ENCODE measurements around the gene HSPB8. TPM values are rescaled to one million over a fixed set of nuclear protein-coding genes. Genes with fewer than 3 reads are reported as not detected.
"Not testable (repeated sequence)": the region's sequence is repeated elsewhere in the genome, so short reads cannot be mapped to it uniquely, and the experiment has no call there.

Gene HSPB8
- total and polyA plus RNA-seq, 8 donors = 17.3 to 253 (median 59.6) TPM

DNA sequence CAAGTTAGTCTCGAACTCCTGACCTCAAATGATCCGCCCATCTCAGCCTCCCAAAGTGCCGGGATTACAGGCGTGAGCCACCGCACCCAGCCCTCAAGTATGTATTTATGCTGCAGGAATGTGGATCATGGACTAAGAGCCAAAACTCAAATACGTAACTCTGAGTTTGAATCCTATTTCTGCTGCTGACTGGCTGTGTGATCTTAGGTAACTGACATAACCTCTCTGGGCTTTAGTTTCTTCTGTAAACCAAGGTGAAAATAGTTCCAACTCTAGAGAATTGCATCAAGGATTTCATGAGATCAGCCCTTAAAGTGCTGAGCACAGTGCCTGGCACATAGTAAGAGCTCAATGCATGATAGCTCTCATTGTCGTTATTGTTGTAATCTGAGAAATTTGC lies 37.4 kb downstream of the HSPB8 start:
- no peaks in the 10 kb centered on the region for H3K27me3 ChIP-seq
- H3K4me1 ChIP-seq = no peaks in the 10 kb centered on the region
- no peaks in the 10 kb centered on the region for H3K36me3 ChIP-seq
- intact Hi-C loops (cut with DNase I; ENCODE audit: low total_unique reads) = no loop called here
- no peak for DNase-seq
- no peak for TF ChIP-seq EP300 (IDR thresholded peaks at IDR 0.05)
- TF ChIP-seq POLR2A (IDR thresholded peaks at IDR 0.05) = no peak
- H3K9me3 ChIP-seq = no peaks in the 10 kb centered on the region
- H3K27ac ChIP-seq = no peak overlapping the region
- 91 to 97% (median 92%) methylated on average over 7 of the region's 7 CpGs for WGBS, 5 donors
- no peak overlapping the region for H3K4me3 ChIP-seq

DNA sequence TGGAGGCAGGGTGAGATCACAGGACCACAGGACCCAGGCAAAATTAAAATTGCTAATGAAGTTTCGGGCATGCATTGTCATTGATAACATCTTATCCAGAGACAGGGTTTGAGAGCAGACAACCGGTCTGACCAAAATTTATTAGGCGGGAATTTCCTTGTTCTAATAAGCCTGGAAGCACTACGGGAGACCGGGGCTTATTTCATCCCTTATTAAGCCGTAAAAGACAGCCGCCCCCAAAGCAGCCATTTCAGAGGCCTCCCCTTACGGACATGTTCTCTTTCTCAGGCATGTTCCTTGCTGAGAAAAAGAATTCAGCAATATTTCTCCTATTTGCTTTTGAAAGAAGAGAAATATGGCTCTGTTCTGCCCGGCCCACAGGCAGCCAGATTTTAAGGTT lies 40.1 kb downstream of the HSPB8 start:
- 84 to 91% (median 88%) methylated on average over 9 of the region's 9 CpGs for WGBS, 5 donors
- H3K9me3 ChIP-seq; intact Hi-C loops (cut with DNase I; ENCODE audit: low total_unique reads); H3K27me3 ChIP-seq; H3K4me3 ChIP-seq; H3K4me1 ChIP-seq; H3K27ac ChIP-seq; H3K36me3 ChIP-seq; DNase-seq: not testable (repeated sequence)

DNA sequence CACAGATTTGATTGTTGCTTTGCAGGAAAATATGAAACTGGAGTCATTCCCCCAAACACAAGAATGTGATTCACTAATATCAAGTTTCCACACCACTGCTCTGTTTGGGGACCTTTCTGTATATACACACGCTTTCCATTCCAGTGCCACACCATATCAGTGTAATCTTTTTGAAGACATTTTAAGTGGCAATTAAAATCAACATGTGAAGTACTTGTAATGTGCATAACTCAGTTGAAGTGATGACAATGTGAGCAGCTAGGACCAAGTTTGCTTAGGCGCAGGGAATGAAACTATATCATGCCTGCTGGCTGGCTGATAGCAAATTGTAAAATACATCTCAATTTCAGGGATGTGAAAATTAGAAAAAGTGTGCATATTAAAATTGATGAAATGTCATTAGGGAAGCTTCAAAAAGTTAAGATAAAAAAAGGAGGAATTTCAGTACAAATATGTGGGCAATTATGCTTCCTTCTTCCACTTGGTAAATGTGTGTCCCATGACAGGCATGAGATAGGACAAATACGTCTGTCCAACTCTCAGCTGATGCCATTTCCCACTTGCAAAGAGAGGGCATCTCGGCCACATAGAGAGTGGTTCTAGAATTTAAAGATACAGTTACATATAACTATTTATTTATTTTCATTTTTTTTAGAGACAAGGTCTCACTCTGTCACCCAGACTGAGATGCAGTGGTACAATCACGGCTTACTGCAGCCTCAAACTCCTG lies 43.7 kb downstream of the HSPB8 start:
- Histone ChIP-seq H3K27ac (no peak overlapping the region), H3K9me3 (no peaks in the 10 kb centered on the region), H3K36me3 (no peaks in the 10 kb centered on the region), H3K4me1 (no peaks in the 10 kb centered on the region), H3K27me3 (peaks cover 0 to 4% (median 0%) of the 10 kb centered on the region in 3 donors), H3K4me3 (no peak overlapping the region)
- WGBS, 5 donors = 61 to 66% (median 64%) methylated on average over 5 of the region's 5 CpGs
- DNase-seq = no peak
- intact Hi-C loops (cut with DNase I; ENCODE audit: low total_unique reads) = no loop called here
- no peak for TF ChIP-seq POLR2AphosphoS5 (IDR thresholded peaks at IDR 0.05)

DNA sequence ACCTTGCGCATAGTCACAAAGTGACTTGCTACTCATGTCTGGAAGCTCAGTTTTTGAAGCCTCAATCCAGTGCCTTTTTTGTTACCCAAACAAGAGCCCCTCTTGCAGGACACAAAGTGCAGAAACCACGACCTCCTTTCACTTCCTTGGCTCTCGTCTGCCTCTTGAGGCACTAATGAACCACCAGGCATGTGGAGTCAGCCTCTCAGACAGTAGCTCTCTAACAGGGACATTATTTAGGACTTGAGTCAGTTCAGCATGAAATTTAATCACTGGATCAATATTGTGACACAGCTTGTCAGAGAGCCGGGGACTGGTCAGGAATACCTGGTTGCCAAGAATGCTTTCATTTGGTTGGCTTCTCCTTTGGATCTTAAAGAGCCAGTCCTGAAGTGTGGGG lies 46.7 kb downstream of the HSPB8 start:
- H3K4me3 ChIP-seq = no peak overlapping the region
- peaks cover 0 to 4% (median 0%) of the 10 kb centered on the region in 3 donors for H3K27me3 ChIP-seq
- DNase-seq = no peak
- 33 to 65% (median 36%) methylated on average over 3 to 4 of the region's 4 CpGs for WGBS, 5 donors
- no peaks in the 10 kb centered on the region for H3K4me1 ChIP-seq
- TF ChIP-seq POLR2AphosphoS5 (IDR thresholded peaks at IDR 0.05) = no peak
- TF ChIP-seq EP300 (IDR thresholded peaks at IDR 0.05) = no peak
- no peak for TF ChIP-seq POLR2A (IDR thresholded peaks at IDR 0.05)
- TF ChIP-seq, protein P1, sequence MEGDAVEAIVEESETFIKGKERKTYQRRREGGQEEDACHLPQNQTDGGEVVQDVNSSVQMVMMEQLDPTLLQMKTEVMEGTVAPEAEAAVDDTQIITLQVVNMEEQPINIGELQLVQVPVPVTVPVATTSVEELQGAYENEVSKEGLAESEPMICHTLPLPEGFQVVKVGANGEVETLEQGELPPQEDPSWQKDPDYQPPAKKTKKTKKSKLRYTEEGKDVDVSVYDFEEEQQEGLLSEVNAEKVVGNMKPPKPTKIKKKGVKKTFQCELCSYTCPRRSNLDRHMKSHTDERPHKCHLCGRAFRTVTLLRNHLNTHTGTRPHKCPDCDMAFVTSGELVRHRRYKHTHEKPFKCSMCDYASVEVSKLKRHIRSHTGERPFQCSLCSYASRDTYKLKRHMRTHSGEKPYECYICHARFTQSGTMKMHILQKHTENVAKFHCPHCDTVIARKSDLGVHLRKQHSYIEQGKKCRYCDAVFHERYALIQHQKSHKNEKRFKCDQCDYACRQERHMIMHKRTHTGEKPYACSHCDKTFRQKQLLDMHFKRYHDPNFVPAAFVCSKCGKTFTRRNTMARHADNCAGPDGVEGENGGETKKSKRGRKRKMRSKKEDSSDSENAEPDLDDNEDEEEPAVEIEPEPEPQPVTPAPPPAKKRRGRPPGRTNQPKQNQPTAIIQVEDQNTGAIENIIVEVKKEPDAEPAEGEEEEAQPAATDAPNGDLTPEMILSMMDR (IDR thresholded peaks at IDR 0.05) = no peak
- intact Hi-C loops (cut with DNase I; ENCODE audit: low total_unique reads) = no loop called here
- H3K27ac ChIP-seq = no peak overlapping the region
- H3K9me3 ChIP-seq = no peaks in the 10 kb centered on the region
- H3K36me3 ChIP-seq = no peaks in the 10 kb centered on the region

DNA sequence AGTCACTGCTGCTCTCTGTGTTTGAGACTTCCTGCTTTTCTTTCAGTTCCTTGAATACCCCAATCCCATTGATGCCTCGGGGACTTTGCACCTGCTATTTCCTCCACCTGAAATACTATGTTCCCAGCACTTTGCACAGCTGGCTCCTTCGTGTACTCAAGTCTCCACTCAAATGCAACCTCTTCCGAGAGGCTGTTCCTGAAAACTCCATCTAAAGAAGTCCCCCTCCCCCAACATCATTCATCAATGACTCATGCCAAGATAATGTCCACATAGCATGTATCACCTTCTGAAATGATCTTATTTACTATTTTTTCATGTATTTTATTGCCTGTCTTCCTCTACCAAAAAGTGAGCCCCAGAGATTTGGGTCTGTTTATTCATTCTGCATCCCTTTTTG lies 48.6 kb downstream of the HSPB8 start:
- Histone ChIP-seq H3K27me3 (peaks cover 0 to 4% (median 0%) of the 10 kb centered on the region in 3 donors), H3K27ac (no peak overlapping the region), H3K4me3 (no peak overlapping the region), H3K36me3 (no peaks in the 10 kb centered on the region), H3K9me3 (no peaks in the 10 kb centered on the region), H3K4me1 (no peaks in the 10 kb centered on the region)
- no peak for DNase-seq
- TF ChIP-seq EP300 (IDR thresholded peaks at IDR 0.05) = no peak
- TF ChIP-seq, protein P1 (IDR thresholded peaks at IDR 0.05) = no peak
- no peak for TF ChIP-seq POLR2AphosphoS5 (IDR thresholded peaks at IDR 0.05)
- TF ChIP-seq POLR2A (IDR thresholded peaks at IDR 0.05) = no peak
- 46 to 61% (median 49%) methylated on average over 3 of the region's 3 CpGs for WGBS, 5 donors
- intact Hi-C loops (cut with DNase I; ENCODE audit: low total_unique reads) = no loop called here

DNA sequence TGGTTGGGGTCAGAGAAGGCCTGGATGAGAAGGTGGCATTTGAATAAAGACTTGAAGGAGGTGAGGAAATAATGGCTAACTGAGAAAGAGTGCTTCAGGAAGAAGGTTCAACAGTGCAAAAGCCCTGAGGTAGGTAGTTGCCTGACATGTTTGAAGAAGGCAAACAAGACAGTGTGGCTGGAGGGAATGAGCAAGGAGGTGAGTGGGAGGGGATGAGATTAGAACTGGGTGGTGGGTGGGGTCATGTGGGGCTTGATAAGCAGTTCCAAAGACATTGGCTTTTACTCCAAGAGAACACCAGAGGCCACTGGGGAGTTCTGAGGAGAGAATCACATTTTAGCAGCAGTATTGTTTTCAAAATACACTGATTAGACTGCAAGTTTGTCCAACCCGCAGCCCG lies 50.5 kb downstream of the HSPB8 start:
- intact Hi-C loops (cut with DNase I; ENCODE audit: low total_unique reads) = no loop called here
- Histone ChIP-seq H3K4me1 (no peaks in the 10 kb centered on the region), H3K36me3 (no peaks in the 10 kb centered on the region), H3K27ac (no peak overlapping the region), H3K27me3 (no peaks in the 10 kb centered on the region), H3K9me3 (no peaks in the 10 kb centered on the region), H3K4me3 (no peak overlapping the region)
- TF ChIP-seq POLR2AphosphoS5 (IDR thresholded peaks at IDR 0.05) (no peak), EP300 (IDR thresholded peaks at IDR 0.05) (no peak), POLR2A (IDR thresholded peaks at IDR 0.05) (no peak)
- TF ChIP-seq, protein P1 (IDR thresholded peaks at IDR 0.05) = no peak
- no peak for DNase-seq
- WGBS, 5 donors = 86 to 92% (median 91%) methylated on average over 2 of the region's 2 CpGs
